ENCODE data around the gene CEP128. TPM values are rescaled to one million over a fixed set of nuclear protein-coding genes. Genes with fewer than 3 reads are reported as not detected.

Gene CEP128
- total RNA-seq, 1 experiment from 2014 or later, result 10.4 TPM

- no peak for DNase-seq (ENCODE audit: low read depth)
Observed at GRCh38 chr14:80776657-80777056, 164.9 kb downstream of the CEP128 start.

GRCh38 chr14:80776186-80776585 lies 165.4 kb downstream of the CEP128 start:
- no peak for DNase-seq (ENCODE audit: low read depth)

- no peak for DNase-seq (ENCODE audit: low read depth)
Observed at GRCh38 chr14:80772504-80772903, 169.0 kb downstream of the CEP128 start.

- DNase-seq (ENCODE audit: low read depth), result no peak
Observed at GRCh38 chr14:80771201-80771600, 170.3 kb downstream of the CEP128 start.

GRCh38 chr14:80770114-80770908 lies 171.2 kb downstream of the CEP128 start:
- DNase-seq (ENCODE audit: low read depth), result no peak

GRCh38 chr14:80768646-80769045 lies 172.9 kb downstream of the CEP128 start:
- no peak for DNase-seq (ENCODE audit: low read depth)

- DNase-seq (ENCODE audit: low read depth), result no peak
Observed at GRCh38 chr14:80764921-80765507, 176.5 kb downstream of the CEP128 start.

GRCh38 chr14:80764496-80764895 lies 177.0 kb downstream of the CEP128 start:
- peak; percentile 23 for DNase-seq (ENCODE audit: low read depth)

- no peak for DNase-seq (ENCODE audit: low read depth)
Observed at GRCh38 chr14:80762641-80763228, 178.8 kb downstream of the CEP128 start.

- no peak for DNase-seq (ENCODE audit: low read depth)
Observed at GRCh38 chr14:80754696-80755095, 186.8 kb downstream of the CEP128 start.

GRCh38 chr14:80751285-80751684 lies 190.3 kb downstream of the CEP128 start:
- DNase-seq (ENCODE audit: low read depth), result no peak

- DNase-seq (ENCODE audit: low read depth), result no peak
Observed at GRCh38 chr14:80726211-80726610, 215.3 kb downstream of the CEP128 start.

- DNase-seq (ENCODE audit: low read depth), result peak; percentile 4
Observed at GRCh38 chr14:80718940-80719339, 222.6 kb downstream of the CEP128 start.

GRCh38 chr14:80714474-80714873 lies 227.1 kb downstream of the CEP128 start:
- no peak for DNase-seq (ENCODE audit: low read depth)

GRCh38 chr14:80713076-80713850 lies 228.3 kb downstream of the CEP128 start:
- no peak for DNase-seq (ENCODE audit: low read depth)

- no peak for DNase-seq (ENCODE audit: low read depth)
Observed at GRCh38 chr14:80705241-80705980, 236.1 kb downstream of the CEP128 start.

- no peak for DNase-seq (ENCODE audit: low read depth)
Observed at GRCh38 chr14:80700601-80701000, 240.9 kb downstream of the CEP128 start.

- no peak for DNase-seq (ENCODE audit: low read depth)
Observed at GRCh38 chr14:80699861-80700260, 241.7 kb downstream of the CEP128 start.

GRCh38 chr14:80698974-80699373 lies 242.6 kb downstream of the CEP128 start:
- DNase-seq (ENCODE audit: low read depth), result no peak

- DNase-seq (ENCODE audit: low read depth), result no peak
Observed at GRCh38 chr14:80695869-80696268, 245.7 kb downstream of the CEP128 start.

GRCh38 chr14:80692903-80693302 lies 248.6 kb downstream of the CEP128 start:
- no peak for DNase-seq (ENCODE audit: low read depth)
